ENCODE data around the gene SLC4A3.

The SLC4A3 gene

GRCh38 chr2:219622472-219622871 lies 5.0 kb upstream of the SLC4A3 start:
- no peaks in the 10 kb centered on the region for H3K9me3 Mint-ChIP-seq
- no peaks in the 10 kb centered on the region for H3K36me3 Mint-ChIP-seq
- DNase-seq (ENCODE audit: low spot score in 2 of 2) (no peak), ATAC-seq (no peak)
- no peak overlapping the region for H3K4me3 Mint-ChIP-seq
- H3K4me1 Mint-ChIP-seq, result peaks cover 7% of the 10 kb centered on the region
- H3K27ac Mint-ChIP-seq, result no peak overlapping the region

GRCh38 chr2:219624565-219624964 lies 2.9 kb upstream of the SLC4A3 start:
- H3K27ac Mint-ChIP-seq, result no peak overlapping the region

GRCh38 chr2:219625179-219625578 lies 2.3 kb upstream of the SLC4A3 start:
- H3K9me3 Mint-ChIP-seq, result no peaks in the 10 kb centered on the region
- ATAC-seq (no peak), DNase-seq (ENCODE audit: low spot score in 2 of 2) (no peak)
- H3K36me3 Mint-ChIP-seq, result no peaks in the 10 kb centered on the region
- no peak overlapping the region for H3K4me3 Mint-ChIP-seq
- no peak overlapping the region for H3K27ac Mint-ChIP-seq
- H3K4me1 Mint-ChIP-seq, result peaks cover 14% of the 10 kb centered on the region

More at GRCh38 chr2:219624565-219624964, 2.9 kb upstream of the SLC4A3 start:
- Mint-ChIP-seq H3K4me1 (peaks cover 14% of the 10 kb centered on the region), H3K4me3 (no peak overlapping the region), H3K9me3 (no peaks in the 10 kb centered on the region), H3K36me3 (no peaks in the 10 kb centered on the region)
- no peak for DNase-seq (ENCODE audit: low spot score in 2 of 2)
- peak; percentile 5 for ATAC-seq

DNA sequence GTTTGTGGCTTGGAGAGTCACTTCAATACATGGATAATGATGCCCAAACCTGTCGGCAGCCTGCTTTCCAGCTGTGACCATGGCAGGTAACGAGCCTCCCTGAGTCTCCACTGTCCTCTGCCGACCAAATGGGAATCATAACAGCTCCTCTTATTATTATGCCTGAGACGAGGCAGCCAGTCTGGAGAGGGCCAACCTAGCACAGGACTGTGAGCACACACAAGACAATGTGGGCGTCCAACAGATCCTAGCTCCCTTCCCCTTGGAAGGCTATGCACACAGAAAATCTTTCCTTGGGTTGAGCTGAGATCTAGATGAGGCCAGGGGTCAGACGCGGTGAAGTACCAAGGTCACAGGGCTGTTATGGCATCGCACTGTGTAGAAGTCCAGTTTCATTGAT lies 890 bp upstream of the SLC4A3 start:
- DNase-seq (ENCODE audit: low spot score in 2 of 2), result no peak
- peak overlapping the region; percentile 69 for H3K4me3 Mint-ChIP-seq
- peaks cover 19% of the 10 kb centered on the region for H3K4me1 Mint-ChIP-seq
- H3K27ac Mint-ChIP-seq, result peak overlapping the region; percentile 71
- no peak for ATAC-seq
- H3K36me3 Mint-ChIP-seq, result no peaks in the 10 kb centered on the region
- no peaks in the 10 kb centered on the region for H3K9me3 Mint-ChIP-seq

GRCh38 chr2:219628235-219628985 lies 980 bp downstream of the SLC4A3 start:
- H3K9me3 Mint-ChIP-seq, result no peaks in the 10 kb centered on the region
- H3K4me3 Mint-ChIP-seq, result peak overlapping the region; percentile 23
- peaks cover 19% of the 10 kb centered on the region for H3K4me1 Mint-ChIP-seq
- H3K36me3 Mint-ChIP-seq, result no peaks in the 10 kb centered on the region
- ATAC-seq, result no peak
- no peak for DNase-seq (ENCODE audit: low spot score in 2 of 2)
- no peak overlapping the region for H3K27ac Mint-ChIP-seq

DNA sequence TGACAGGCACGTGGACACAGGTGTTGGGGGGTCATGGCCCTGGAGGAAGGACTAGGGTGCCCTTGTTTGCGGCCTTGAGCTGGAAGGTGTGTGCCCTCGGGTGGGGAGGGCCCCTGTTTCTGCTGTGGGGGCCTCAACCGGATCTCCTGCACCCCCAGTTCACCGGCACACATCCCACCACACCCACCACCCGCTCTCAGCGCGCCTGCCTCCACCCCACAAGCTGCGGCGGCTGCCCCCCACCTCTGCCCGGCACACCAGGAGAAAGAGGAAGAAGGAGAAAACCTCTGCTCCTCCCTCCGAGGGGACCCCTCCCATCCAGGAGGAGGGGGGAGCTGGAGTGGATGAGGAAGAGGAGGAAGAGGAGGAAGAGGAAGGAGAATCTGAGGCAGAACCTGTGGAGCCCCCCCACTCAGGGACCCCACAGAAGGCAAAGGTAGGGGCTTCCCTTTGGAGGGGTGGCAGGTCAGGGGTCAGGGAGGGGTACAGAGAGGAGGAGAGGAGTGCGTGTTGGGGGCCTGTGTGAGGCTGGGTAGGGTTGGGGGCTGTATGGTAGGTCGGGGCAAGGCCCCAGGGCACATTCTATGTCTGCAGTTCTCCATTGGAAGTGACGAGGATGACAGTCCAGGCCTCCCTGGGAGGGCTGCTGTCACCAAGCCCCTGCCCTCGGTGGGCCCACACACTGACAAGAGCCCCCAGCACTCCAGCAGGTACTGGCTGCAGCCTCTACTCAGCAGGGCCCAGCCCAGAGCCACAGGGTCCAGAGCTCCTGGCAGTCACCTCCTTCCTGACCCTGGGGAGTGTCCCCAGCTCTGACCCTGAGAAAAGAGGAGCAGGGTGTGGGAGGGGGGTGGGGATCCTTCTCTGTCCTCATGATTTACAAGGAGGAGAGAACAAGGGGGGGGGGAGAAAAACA lies 1.8 kb downstream of the SLC4A3 start:
- no peak for ATAC-seq
- no peaks in the 10 kb centered on the region for H3K36me3 Mint-ChIP-seq

GRCh38 chr2:219629976-219630695 lies 2.7 kb downstream of the SLC4A3 start:
- ATAC-seq, result peak; percentile 29
- H3K9me3 Mint-ChIP-seq, result no peaks in the 10 kb centered on the region
- no peaks in the 10 kb centered on the region for H3K36me3 Mint-ChIP-seq
- H3K27ac Mint-ChIP-seq, result no peak overlapping the region
- H3K4me3 Mint-ChIP-seq, result no peak overlapping the region
- peaks cover 19% of the 10 kb centered on the region for H3K4me1 Mint-ChIP-seq
- no peak for DNase-seq (ENCODE audit: low spot score in 2 of 2)

More for the DNA sequence above, 1.8 kb downstream of the SLC4A3 start:
- Mint-ChIP-seq H3K27ac (no peak overlapping the region), H3K4me3 (peak overlapping the region; percentile 23), H3K9me3 (no peaks in the 10 kb centered on the region), H3K4me1 (peaks cover 19% of the 10 kb centered on the region)
- DNase-seq (ENCODE audit: low spot score in 2 of 2), result no peak

GRCh38 chr2:219630770-219631405 lies 3.5 kb downstream of the SLC4A3 start:
- no peak for ATAC-seq
- H3K27ac Mint-ChIP-seq, result no peak overlapping the region
- no peak for DNase-seq (ENCODE audit: low spot score in 2 of 2)
- H3K9me3 Mint-ChIP-seq, result no peaks in the 10 kb centered on the region
- H3K4me3 Mint-ChIP-seq, result no peak overlapping the region
- H3K4me1 Mint-ChIP-seq, result peaks cover 19% of the 10 kb centered on the region
- H3K36me3 Mint-ChIP-seq, result no peaks in the 10 kb centered on the region

- DNase-seq (ENCODE audit: low spot score in 2 of 2) (no peak), ATAC-seq (no peak)
- no peaks in the 10 kb centered on the region for H3K36me3 Mint-ChIP-seq
- H3K4me1 Mint-ChIP-seq, result peaks cover 19% of the 10 kb centered on the region
- H3K4me3 Mint-ChIP-seq, result no peak overlapping the region
- no peaks in the 10 kb centered on the region for H3K9me3 Mint-ChIP-seq
- H3K27ac Mint-ChIP-seq, result no peak overlapping the region
These were observed 4.0 kb downstream of the SLC4A3 start for GRCh38 chr2:219631406-219631891.

- Mint-ChIP-seq H3K9me3 (no peaks in the 10 kb centered on the region), H3K36me3 (no peaks in the 10 kb centered on the region), H3K4me1 (peaks cover 12% of the 10 kb centered on the region), H3K4me3 (no peak overlapping the region), H3K27ac (no peak overlapping the region)
- ATAC-seq (no peak), DNase-seq (ENCODE audit: low spot score in 2 of 2) (no peak)
These were observed 4.7 kb downstream of the SLC4A3 start for GRCh38 chr2:219631904-219632759.

DNA sequence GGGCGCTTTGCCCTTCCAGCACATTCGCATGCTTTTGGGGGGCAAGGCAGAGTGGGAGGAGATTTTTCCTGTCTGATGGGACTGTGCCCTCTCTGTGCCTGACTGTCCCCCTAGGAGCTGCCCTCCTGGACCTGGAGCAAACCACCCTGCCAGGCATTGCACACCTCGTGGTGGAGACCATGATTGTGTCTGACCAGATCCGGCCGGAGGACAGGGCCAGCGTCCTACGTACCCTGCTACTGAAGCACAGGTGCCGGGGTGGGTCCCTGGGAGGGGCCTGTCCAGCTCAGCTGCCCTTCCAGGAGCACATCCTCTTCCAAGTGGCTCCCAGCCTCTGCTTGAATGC lies 5.3 kb downstream of the SLC4A3 start:
- no peaks in the 10 kb centered on the region for H3K36me3 Mint-ChIP-seq
- no peak for ATAC-seq
- H3K4me3 Mint-ChIP-seq, result no peak overlapping the region
- H3K4me1 Mint-ChIP-seq, result peaks cover 12% of the 10 kb centered on the region
- H3K27ac Mint-ChIP-seq, result no peak overlapping the region
- H3K9me3 Mint-ChIP-seq, result no peaks in the 10 kb centered on the region
- no peak for DNase-seq (ENCODE audit: low spot score in 2 of 2)

DNA sequence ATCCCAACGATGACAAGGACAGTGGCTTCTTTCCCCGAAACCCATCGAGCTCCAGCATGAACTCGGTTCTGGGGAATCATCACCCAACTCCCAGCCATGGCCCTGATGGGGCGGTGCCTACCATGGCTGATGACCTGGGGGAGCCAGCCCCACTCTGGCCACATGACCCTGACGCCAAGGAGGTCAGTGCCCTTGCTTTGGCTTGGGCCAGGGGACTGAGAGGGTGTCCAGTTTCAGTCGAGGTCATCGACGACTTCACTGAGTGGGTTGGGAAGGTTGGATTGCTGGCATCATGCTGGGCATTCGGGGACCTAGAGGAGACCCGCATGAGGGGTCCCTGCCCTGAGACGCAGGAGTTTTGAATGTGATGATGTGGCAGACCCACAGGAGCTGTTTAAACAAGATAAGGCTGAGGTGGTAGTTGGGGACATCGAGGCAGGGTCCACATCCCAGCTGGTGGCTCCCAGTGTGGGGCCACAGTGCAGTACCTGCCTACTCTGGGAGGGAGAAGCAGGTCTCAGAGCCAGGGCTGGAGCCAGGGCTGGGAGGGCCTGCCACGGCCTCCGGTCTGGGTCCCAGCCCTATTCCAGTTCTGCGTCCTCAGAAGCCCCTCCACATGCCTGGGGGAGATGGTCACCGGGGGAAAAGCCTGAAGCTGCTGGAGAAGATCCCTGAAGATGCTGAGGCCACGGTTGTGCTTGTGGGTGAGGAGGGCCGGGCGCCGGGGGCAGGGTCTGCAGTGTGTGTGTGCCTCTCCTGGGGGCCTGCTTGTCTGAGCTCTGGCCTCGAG lies 6.0 kb downstream of the SLC4A3 start:
- H3K27ac Mint-ChIP-seq, result no peak overlapping the region
- no peak overlapping the region for H3K4me3 Mint-ChIP-seq
- no peaks in the 10 kb centered on the region for H3K9me3 Mint-ChIP-seq
- DNase-seq (ENCODE audit: low spot score in 2 of 2), result no peak
- H3K36me3 Mint-ChIP-seq, result no peaks in the 10 kb centered on the region
- H3K4me1 Mint-ChIP-seq, result peaks cover 12% of the 10 kb centered on the region
- no peak for ATAC-seq

GRCh38 chr2:219634171-219634940 lies 6.9 kb downstream of the SLC4A3 start:
- H3K4me3 Mint-ChIP-seq, result no peak overlapping the region
- DNase-seq (ENCODE audit: low spot score in 2 of 2) (no peak), ATAC-seq (no peak)
- no peaks in the 10 kb centered on the region for H3K9me3 Mint-ChIP-seq
- H3K27ac Mint-ChIP-seq, result no peak overlapping the region
- peaks cover 12% of the 10 kb centered on the region for H3K4me1 Mint-ChIP-seq
- H3K36me3 Mint-ChIP-seq, result no peaks in the 10 kb centered on the region

All from stimulated activated effector memory CD8-positive, alpha-beta T cell treated with anti-CD3 and anti-CD28 coated beads, Interleukin-12 subunit alpha, Interleukin-12 subunit beta, amount 100 ng/mL, for 72 hours (primary cell).